Tibial nerve (tissue), 4 donors: ENCODE measurements around the gene WWC1. TPM values are rescaled to one million over a fixed set of nuclear protein-coding genes. Genes with fewer than 3 reads are reported as not detected.

Experiments
- DNase-seq, 2 donors: peaks; one replicate each; pipeline ENCODE4 v3.0.0-alpha.2; 2019; ENCODE audit warnings: low spot score in 2 of 2
- H3K27ac ChIP-seq, 4 donors: fragments of 200-600 bp; sonication (generic) in 3 of 4; one replicate each; pipeline ENCODE4 v1.5.1; 2017 to 2019; ENCODE audit warnings: mild to moderate bottlenecking in 1 of 4
- H3K27me3 ChIP-seq, 2 donors: fragments of 200-600 bp; sonication (generic) in 1 of 2; one replicate each; pipeline versions ENCODE4 v1.5.1 to v1.6.0; 2017 to 2019
- H3K36me3 ChIP-seq, 3 donors: fragments of 200-600 bp; sonication (generic); one replicate each; pipeline ENCODE4 v1.5.1; 2018 to 2019
- H3K4me1 ChIP-seq, 4 donors: fragments of 200-600 bp; sonication (generic) in 3 of 4; one replicate each; pipeline ENCODE4 v1.5.1; 2017 to 2019
- H3K4me3 ChIP-seq, 4 donors: fragments of 200-600 bp; sonication (generic) in 3 of 4; one replicate each; pipeline ENCODE4 v1.5.1; 2017 to 2019; ENCODE audit warnings: mild to moderate bottlenecking in 1 of 4, moderate library complexity in 1 of 4
- H3K9me3 ChIP-seq, 4 donors: fragments of 200-600 bp; sonication (generic) in 3 of 4; one replicate each; pipeline ENCODE4 v1.5.1; 2017 to 2019
- CTCF ChIP-seq, 5 experiments: fragments of 200-600 bp in 3 of 5; fragments of 450-650 bp in 2 of 5; sonication (generic) in 3 of 5; IDR thresholded peaks; one replicate each; pipeline ENCODE4 v1.5.1; 2016 to 2019; ENCODE audit warnings: antibody characterized with exemption in 5 of 5, mild to moderate bottlenecking in 3 of 5, moderate library complexity in 2 of 5
- EP300 ChIP-seq, 2 donors: sonication (generic); formaldehyde crosslinking; IDR thresholded peaks; one replicate each; pipeline ENCODE4 v1.6.1; 2017; ENCODE audit warnings: antibody characterized with exemption in 2 of 2, mild to moderate bottlenecking in 1 of 2
- POLR2A ChIP-seq, 2 donors: fragments of 450-650 bp; IDR thresholded peaks; one replicate each; pipeline ENCODE4 v1.6.1; 2017; ENCODE audit warnings: antibody characterized with exemption in 2 of 2, mild to moderate bottlenecking in 2 of 2, moderate library complexity in 2 of 2
- WGBS, 2 donors: methylation state at CpG; one replicate each; pipeline ENCODE4 v1.1.5; 2018; 5-methylcytosine and 5-hydroxymethylcytosine counted together
- total RNA-seq, 4 donors: library from RNA; depleted of rRNA; stranded (reverse); fragments of >200 nt; gene quantifications; one replicate each; pipeline ENCODE4 v1.1.0, GENCODE V29; 2016

WWC1 gene
- total RNA-seq, 4 donors from 2014 or later, result 0.78 to 3.3 (median 1.00) TPM

DNA sequence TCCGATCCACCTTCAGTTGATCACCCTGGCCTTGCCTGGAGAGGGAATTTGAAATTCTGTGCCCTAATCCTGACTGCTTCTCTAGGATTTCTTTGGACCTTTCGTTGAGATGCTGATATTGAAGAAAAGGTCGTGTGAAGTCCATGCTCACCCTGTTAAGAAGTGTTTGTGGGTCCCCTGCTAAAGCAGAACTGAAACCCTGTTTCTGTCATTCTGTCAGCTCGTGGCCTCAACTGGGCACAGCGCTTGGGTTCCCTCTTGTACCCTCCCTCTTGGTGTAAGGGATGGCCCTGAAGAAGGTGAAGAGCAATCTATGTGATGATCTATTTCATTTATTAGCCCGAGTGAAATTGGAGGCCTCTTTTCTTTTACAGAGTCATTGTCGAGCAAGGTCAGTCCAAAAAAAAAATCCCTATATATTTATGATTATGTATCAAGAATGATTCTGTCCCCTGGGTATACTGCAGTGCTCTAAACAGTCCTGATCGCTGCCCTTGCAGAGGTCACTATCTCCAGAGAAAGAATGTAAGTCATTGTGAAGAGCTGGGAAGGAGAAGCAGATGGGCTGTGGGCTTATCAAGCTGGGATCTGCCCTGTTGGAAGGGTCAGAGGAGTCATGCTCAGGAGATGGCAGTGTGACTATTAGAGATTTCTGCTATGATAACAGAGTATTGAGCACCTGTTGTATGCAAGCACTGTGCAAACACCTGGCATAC lies 56.1 kb downstream of the WWC1 start:
- DNase-seq, result no peak
- H3K36me3 ChIP-seq, result no peaks in the 10 kb centered on the region
- no peaks in the 10 kb centered on the region for H3K27me3 ChIP-seq
- H3K9me3 ChIP-seq, result no peaks in the 10 kb centered on the region
- WGBS, 2 donors, result 65% methylated on average over 8 of the region's 8 CpGs
- H3K4me3 ChIP-seq, result no peak overlapping the region
- H3K4me1 ChIP-seq, result no peaks in the 10 kb centered on the region
- no peak overlapping the region for H3K27ac ChIP-seq
- TF ChIP-seq POLR2A (IDR thresholded peaks at IDR 0.05), result no peak
- no peak for TF ChIP-seq CTCF (IDR thresholded peaks at IDR 0.05)
- TF ChIP-seq EP300 (IDR thresholded peaks at IDR 0.05), result no peak

- Histone ChIP-seq H3K36me3 (no peaks in the 10 kb centered on the region), H3K4me3 (no peak overlapping the region), H3K27ac (no peak overlapping the region), H3K9me3 (no peaks in the 10 kb centered on the region), H3K27me3 (no peaks in the 10 kb centered on the region), H3K4me1 (no peaks in the 10 kb centered on the region)
- no peak for DNase-seq
- 81% methylated on average over 5 of the region's 5 CpGs for WGBS, 2 donors
- TF ChIP-seq EP300 (IDR thresholded peaks at IDR 0.05), result no peak
- no peak for TF ChIP-seq CTCF (IDR thresholded peaks at IDR 0.05)
These were observed 56.6 kb downstream of the WWC1 start for GRCh38 chr5:168348084-168348414.

- DNase-seq, result no peak
- TF ChIP-seq POLR2A (IDR thresholded peaks at IDR 0.05) (no peak), EP300 (IDR thresholded peaks at IDR 0.05) (no peak), CTCF (IDR thresholded peaks at IDR 0.05) (no peak)
- 75 to 77% methylated on average over 4 of the region's 4 CpGs for WGBS, 2 donors
These were observed 58.9 kb downstream of the WWC1 start for GRCh38 chr5:168350315-168350714.

DNA sequence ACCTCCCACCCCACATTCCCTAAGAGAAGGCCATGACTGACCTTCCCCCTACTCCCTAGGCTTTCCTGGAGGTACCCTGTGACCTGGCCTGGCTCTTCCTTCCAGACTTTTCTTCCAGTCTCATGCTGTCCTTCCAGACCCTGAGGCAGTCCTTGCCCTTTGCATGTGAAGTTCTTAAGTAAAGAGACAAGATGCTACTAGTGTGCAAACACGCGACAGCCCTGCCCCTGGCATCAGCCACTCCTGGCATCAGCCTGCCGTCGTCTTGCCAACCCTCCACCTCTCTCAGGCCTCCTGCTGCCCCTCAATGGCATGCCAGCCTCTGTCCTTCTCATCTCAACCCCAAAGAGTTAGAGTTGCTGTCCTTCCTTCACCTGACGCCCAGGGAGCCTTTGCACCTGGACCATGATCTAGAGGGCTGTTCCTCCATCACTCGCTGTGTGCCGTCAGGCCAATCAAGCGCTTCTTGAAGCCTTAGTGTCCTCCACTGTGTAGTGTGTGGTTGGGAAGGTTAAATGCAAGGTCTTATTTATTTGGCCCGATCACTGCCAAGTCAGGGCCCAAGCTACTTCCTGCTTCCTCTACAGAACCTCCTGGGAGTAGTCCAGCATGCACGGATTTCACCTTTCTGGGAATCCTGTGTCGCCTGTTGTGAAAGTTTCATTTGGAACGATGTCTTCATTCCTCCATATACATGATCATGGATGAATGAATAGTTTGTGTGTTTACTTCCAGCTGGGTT lies 61.9 kb downstream of the WWC1 start:
- Histone ChIP-seq H3K9me3 (no peaks in the 10 kb centered on the region), H3K36me3 (no peaks in the 10 kb centered on the region), H3K27me3 (no peaks in the 10 kb centered on the region), H3K4me1 (no peaks in the 10 kb centered on the region), H3K27ac (no peak overlapping the region), H3K4me3 (no peak overlapping the region)
- 69% methylated on average over 12 of the region's 12 CpGs for WGBS, 2 donors
- DNase-seq, result no peak
- TF ChIP-seq POLR2A (IDR thresholded peaks at IDR 0.05) (no peak), CTCF (IDR thresholded peaks at IDR 0.05) (no peak), EP300 (IDR thresholded peaks at IDR 0.05) (no peak)

More at GRCh38 chr5:168350315-168350714, 58.9 kb downstream of the WWC1 start:
- H3K27me3 ChIP-seq, result no peaks in the 10 kb centered on the region
- H3K36me3 ChIP-seq, result no peaks in the 10 kb centered on the region
- no peaks in the 10 kb centered on the region for H3K4me1 ChIP-seq
- H3K4me3 ChIP-seq, result no peak overlapping the region
- no peak overlapping the region for H3K27ac ChIP-seq
- no peaks in the 10 kb centered on the region for H3K9me3 ChIP-seq

DNA sequence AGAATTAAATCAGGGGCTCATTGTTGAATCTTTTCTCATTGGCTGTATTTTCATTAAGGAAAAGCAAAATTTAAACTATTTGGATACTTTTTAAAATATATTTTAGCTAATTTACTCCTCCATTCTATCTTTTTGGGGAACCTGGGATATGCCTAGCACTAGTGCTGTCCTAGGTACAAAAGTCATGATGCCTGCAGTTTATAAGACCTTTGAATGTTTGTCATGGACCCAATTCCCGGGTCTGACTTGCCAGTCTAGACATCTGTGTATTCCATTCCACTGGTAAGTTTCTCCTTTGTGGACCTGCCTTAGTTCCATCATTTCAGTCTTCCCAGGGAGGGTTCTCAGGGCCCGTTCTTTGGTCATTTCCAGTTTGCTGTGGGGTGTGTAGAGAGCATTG lies 63.0 kb downstream of the WWC1 start:
- no peak for DNase-seq
- Histone ChIP-seq H3K4me3 (no peak overlapping the region), H3K9me3 (no peaks in the 10 kb centered on the region), H3K36me3 (no peaks in the 10 kb centered on the region), H3K27me3 (no peaks in the 10 kb centered on the region), H3K4me1 (no peaks in the 10 kb centered on the region), H3K27ac (no peak overlapping the region)
- TF ChIP-seq POLR2A (IDR thresholded peaks at IDR 0.05) (no peak), EP300 (IDR thresholded peaks at IDR 0.05) (no peak), CTCF (IDR thresholded peaks at IDR 0.05) (no peak)
- 83 to 95% methylated on average over 2 of the region's 2 CpGs for WGBS, 2 donors
